ENCODE data around the gene GATA5. TPM values are rescaled to one million over a fixed set of nuclear protein-coding genes. Genes with fewer than 3 reads are reported as not detected.

GATA5 gene
- total RNA-seq, 1 donor from 2014 or later = not detected

DNA sequence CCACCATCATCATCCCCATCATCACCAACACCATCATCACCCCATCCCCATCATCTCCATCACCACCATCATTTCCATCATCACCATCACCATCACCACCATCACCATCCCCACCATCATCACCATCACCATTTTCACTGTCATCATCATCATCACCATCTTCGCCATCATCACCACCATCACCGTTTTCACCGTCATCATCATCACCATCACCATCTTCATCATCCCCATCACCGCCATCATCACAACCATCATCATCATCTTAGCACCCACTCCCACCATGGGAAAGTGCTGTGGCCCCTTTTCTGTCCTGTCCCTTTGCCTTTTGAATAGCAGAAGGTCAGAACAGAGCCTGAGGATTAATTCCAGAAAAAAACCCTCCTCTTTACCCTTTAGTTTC, 28.5 kb upstream of the GATA5 start:
- Histone ChIP-seq H3K27me3 (ENCODE audit: control insufficient read depth, insufficient read depth, low read length) (no peaks in the 10 kb centered on the region), H3K36me3 (ENCODE audit: control insufficient read depth, insufficient read depth, low read length) (no peaks in the 10 kb centered on the region), H3K4me3 (ENCODE audit: low read depth, low read length) (no peak overlapping the region)
- FAIRE-seq = no peak
- TF ChIP-seq, protein P1, sequence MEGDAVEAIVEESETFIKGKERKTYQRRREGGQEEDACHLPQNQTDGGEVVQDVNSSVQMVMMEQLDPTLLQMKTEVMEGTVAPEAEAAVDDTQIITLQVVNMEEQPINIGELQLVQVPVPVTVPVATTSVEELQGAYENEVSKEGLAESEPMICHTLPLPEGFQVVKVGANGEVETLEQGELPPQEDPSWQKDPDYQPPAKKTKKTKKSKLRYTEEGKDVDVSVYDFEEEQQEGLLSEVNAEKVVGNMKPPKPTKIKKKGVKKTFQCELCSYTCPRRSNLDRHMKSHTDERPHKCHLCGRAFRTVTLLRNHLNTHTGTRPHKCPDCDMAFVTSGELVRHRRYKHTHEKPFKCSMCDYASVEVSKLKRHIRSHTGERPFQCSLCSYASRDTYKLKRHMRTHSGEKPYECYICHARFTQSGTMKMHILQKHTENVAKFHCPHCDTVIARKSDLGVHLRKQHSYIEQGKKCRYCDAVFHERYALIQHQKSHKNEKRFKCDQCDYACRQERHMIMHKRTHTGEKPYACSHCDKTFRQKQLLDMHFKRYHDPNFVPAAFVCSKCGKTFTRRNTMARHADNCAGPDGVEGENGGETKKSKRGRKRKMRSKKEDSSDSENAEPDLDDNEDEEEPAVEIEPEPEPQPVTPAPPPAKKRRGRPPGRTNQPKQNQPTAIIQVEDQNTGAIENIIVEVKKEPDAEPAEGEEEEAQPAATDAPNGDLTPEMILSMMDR (IDR thresholded peaks at IDR 0.05; ENCODE audit: insufficient read depth, low read length, severe bottlenecking) = no peak
- DNase-seq (ENCODE audit: low read depth) = no peak

DNA sequence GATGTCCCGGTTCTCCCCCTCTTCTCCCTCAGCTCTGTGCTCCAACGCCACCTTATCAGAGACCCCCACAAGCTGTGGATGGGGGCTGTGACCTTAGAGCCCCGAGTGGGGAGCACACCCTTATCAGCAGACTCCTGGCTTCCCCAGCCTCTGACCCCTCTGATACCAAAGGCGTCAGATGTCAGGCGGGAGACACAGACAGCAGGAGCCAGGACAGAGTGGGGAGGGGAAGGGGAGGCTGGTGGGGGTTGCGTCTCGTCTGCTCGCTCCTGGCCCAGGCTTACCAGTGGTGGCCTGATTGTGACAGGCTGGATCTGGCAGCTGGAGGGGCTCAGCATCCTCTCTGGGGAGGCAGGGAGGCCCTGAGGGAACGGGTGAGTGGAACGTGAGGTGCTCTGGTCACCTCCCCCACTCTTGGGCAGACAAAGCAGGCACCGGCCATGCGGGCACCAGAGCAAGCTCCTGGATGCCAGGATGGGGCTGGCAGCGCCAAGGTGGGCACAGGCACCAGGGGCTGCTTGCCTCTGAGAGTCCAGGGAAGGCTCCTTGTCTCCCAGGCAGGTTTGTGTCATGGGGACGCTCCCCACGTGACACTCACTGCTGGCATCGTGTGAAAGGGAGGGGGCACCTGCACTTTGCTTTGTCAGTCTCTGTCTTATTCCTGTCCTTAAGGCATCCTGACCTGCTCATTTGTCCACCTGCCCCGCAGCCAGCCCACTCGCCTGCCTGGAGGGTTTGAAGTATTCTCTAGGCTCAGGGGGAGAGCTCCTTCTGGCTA, 27.8 kb upstream of the GATA5 start:
- FAIRE-seq (no peak), DNase-seq (ENCODE audit: low read depth) (no peak)
- Histone ChIP-seq H3K4me3 (ENCODE audit: low read depth, low read length) (no peak overlapping the region), H3K27me3 (ENCODE audit: control insufficient read depth, insufficient read depth, low read length) (no peaks in the 10 kb centered on the region), H3K36me3 (ENCODE audit: control insufficient read depth, insufficient read depth, low read length) (no peaks in the 10 kb centered on the region)
- TF ChIP-seq, protein P1 (IDR thresholded peaks at IDR 0.05; ENCODE audit: insufficient read depth, low read length, severe bottlenecking) = no peak

DNA sequence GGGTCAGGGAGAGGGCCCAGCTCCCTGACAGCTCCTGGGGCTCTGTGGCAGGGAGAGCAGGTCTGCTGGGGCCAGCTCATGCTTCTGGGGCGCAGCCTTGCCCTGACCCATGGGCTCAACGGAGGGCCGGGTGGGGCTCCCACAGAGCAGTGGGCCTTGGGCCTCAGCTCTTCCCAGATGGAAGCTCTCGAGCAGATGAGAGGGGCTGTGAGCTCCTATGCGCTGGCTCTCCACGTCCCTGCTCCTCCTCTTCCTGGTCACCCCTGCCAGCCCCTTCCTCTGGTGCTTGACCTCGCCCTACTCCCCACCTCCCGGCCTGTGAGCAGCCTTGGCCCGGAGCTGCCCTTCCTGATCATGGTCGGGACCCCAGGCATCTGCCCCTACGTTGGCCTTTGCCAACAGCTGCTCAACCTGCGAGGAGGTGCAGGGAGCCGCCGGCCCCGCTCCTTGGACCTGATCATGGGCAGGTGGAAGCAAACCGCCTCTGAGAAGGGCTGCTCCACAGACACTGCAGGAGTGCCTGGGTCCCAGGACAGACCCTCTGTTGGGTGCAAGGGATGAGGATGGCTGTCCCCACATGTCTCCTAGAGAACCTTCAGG, 26.8 kb upstream of the GATA5 start:
- no peaks in the 10 kb centered on the region for H3K27me3 ChIP-seq (ENCODE audit: control insufficient read depth, insufficient read depth, low read length)
- no peak overlapping the region for H3K4me3 ChIP-seq (ENCODE audit: low read depth, low read length)
- H3K36me3 ChIP-seq (ENCODE audit: control insufficient read depth, insufficient read depth, low read length) = no peaks in the 10 kb centered on the region
- FAIRE-seq = no peak
- DNase-seq (ENCODE audit: low read depth) = no peak
- TF ChIP-seq, protein P1 (IDR thresholded peaks at IDR 0.05; ENCODE audit: insufficient read depth, low read length, severe bottlenecking) = no peak

DNA sequence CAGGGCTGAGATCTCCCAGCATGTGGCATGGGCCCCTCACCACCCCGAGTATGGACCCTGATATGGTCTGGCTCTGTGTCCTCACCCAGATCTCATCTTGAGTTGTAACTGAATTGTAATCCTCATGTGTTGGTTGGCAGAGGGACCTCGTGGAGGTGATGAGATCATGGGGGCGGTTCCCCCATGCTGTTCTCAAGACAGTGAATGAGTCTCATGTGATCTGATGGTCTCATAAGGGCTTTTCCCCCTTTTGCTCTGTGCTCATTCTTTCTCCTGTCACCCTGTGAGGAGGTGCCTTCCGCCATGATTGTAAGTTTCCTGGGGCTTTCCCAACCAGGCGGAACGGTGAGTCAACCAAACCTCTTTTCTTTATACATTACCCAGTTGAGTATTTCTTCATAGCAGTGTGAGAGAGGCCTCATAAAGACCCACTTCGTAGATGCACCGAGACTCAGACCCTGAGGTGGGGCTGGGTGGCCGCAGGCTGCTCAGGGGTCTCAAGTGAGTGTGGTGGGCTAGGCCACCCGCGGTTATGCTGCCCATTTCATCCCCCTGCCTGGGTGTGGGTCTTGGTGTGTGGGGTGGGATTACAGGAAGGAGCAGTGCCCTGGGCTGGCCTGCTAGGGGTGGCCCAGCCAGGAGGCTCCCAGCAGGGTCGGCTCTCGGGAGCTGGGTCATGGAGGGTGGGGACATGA, 26.2 kb upstream of the GATA5 start:
- FAIRE-seq = peak; percentile 43
- DNase-seq (ENCODE audit: low read depth) = peak; percentile 81
- Histone ChIP-seq H3K36me3 (ENCODE audit: control insufficient read depth, insufficient read depth, low read length) (no peaks in the 10 kb centered on the region), H3K4me3 (ENCODE audit: low read depth, low read length) (no peak overlapping the region), H3K27me3 (ENCODE audit: control insufficient read depth, insufficient read depth, low read length) (no peaks in the 10 kb centered on the region)
- TF ChIP-seq, protein P1 (IDR thresholded peaks at IDR 0.05; ENCODE audit: insufficient read depth, low read length, severe bottlenecking) = no peak

DNA sequence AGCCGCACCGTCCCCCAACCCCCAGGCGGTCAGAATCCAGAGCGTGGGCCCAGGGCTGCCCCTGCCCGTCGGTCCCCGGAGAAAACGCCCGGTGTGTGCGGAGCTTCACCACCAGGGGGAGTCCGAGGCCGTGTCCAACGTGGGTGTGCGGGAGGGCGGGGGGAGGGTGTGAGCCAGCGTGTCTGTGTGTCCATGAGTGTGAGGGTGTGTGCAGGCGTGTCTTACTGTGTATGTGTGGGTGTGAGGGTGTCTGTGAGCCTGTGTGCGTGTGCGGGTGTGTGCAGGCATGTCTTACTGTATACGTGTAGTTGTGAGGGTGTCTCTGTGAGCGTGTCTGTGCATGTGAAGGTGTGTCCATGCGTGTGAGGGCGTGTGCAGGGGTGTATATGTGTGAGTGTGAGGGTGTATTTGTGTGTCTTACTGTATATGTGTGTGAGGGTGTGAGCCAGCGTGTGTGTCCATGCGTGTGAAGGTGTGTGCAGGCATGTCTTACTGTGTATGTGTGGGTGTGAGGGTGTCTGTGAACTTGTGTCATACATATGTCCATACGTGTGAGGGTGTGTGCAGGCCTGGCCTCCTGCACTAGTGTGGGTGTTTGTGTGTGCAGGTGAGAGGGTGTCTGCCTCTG, 24.6 kb upstream of the GATA5 start:
- DNase-seq (ENCODE audit: low read depth) (peak; percentile 12), FAIRE-seq (no peak)
- H3K36me3 ChIP-seq (ENCODE audit: control insufficient read depth, insufficient read depth, low read length) = no peaks in the 10 kb centered on the region
- TF ChIP-seq, protein P1 (IDR thresholded peaks at IDR 0.05; ENCODE audit: insufficient read depth, low read length, severe bottlenecking) = peak; percentile 88
- no peaks in the 10 kb centered on the region for H3K27me3 ChIP-seq (ENCODE audit: control insufficient read depth, insufficient read depth, low read length)
- no peak overlapping the region for H3K4me3 ChIP-seq (ENCODE audit: low read depth, low read length)

Measured in bronchial epithelial cell (primary cell).